Muscle of leg (tissue), 11 donors: ENCODE results near the gene TAX1BP1. TPM values are rescaled to one million over a fixed set of nuclear protein-coding genes. Genes with fewer than 3 reads are reported as not detected.
"Not testable (repeated sequence)": the region's sequence is repeated elsewhere in the genome, so short reads cannot be mapped to it uniquely, and the experiment has no call there.

Experiments
- DNase-seq: peaks from one replicate; pipeline ENCODE4 v3.0.0; 2013
- H3K27ac ChIP-seq: one replicate; pipeline ENCODE4 v1.5.1; 2013; ENCODE audit warnings: mild to moderate bottlenecking, low read length, control low read depth
- H3K27me3 ChIP-seq: one replicate; pipeline ENCODE4 v1.6.1; 2013; ENCODE audit warnings: low read length; ENCODE audit not compliant: control insufficient read depth, insufficient read depth
- H3K36me3 ChIP-seq: one replicate; pipeline ENCODE4 v1.6.1; 2013; ENCODE audit warnings: low read length; ENCODE audit not compliant: control insufficient read depth, insufficient read depth
- H3K4me1 ChIP-seq: one replicate; pipeline ENCODE4 v1.6.1; 2013; ENCODE audit warnings: low read length; ENCODE audit not compliant: control insufficient read depth, insufficient read depth
- H3K4me3 ChIP-seq: one replicate; pipeline ENCODE4 v1.5.1; 2013; ENCODE audit warnings: low read length, control low read depth
- H3K9me3 ChIP-seq: replicated peaks from 2 replicates; pipeline ENCODE4 v1.6.1; 2013; ENCODE audit warnings: low read depth, low read length; ENCODE audit not compliant: control insufficient read depth
- WGBS: methylation state at CpG from one replicate; pipeline ENCODE4 v1.1.5; 2013; ENCODE audit warnings: missing lambda C conversion rate; ENCODE audit not compliant: insufficient coverage; 5-methylcytosine and 5-hydroxymethylcytosine counted together
- polyA plus RNA-seq, 8 donors: library from polyadenylated mRNA; unstranded; fragments of 120-200 nt; gene quantifications; one replicate each; pipeline versions ENCODE4 v1.2.1 to v1.2.3, GENCODE V29; 2013; ENCODE audit warnings: inconsistent platforms in 1 of 8, low replicate concordance in 1 of 8; ENCODE audit not compliant: insufficient read length in 8 of 8, insufficient read depth in 1 of 8
- total RNA-seq: library from RNA; stranded (reverse); fragments of 120-200 nt; gene quantifications from one replicate; pipeline ENCODE4 v1.2.4, GENCODE V29; 2013

TAX1BP1 gene
- total and polyA plus RNA-seq, 9 donors: 43.6 to 62.4 (median 55.2) TPM

- Histone ChIP-seq H3K27ac (no peak overlapping the region), H3K4me1 (no peaks in the 10 kb centered on the region), H3K9me3 (no peaks in the 10 kb centered on the region), H3K4me3 (no peak overlapping the region), H3K36me3 (peaks cover 7% of the 10 kb centered on the region), H3K27me3 (no peaks in the 10 kb centered on the region)
- no peak for DNase-seq
- WGBS: 75% methylated on average over 1 of the region's 2 CpGs
These were observed 96.6 kb downstream of the TAX1BP1 start for GRCh38 chr7:27836536-27836935.

- Histone ChIP-seq H3K27me3 (no peaks in the 10 kb centered on the region), H3K4me1 (peaks cover 7% of the 10 kb centered on the region), H3K4me3 (no peak overlapping the region), H3K9me3 (no peaks in the 10 kb centered on the region), H3K27ac (no peak overlapping the region), H3K36me3 (peaks cover 7% of the 10 kb centered on the region)
- DNase-seq: no peak
- 85% methylated on average over 4 of the region's 10 CpGs for WGBS
These were observed 99.1 kb downstream of the TAX1BP1 start for GRCh38 chr7:27839099-27839498.

GRCh38 chr7:27840313-27840712, 100.4 kb downstream of the TAX1BP1 start:
- H3K27ac ChIP-seq: no peak overlapping the region
- no peak for DNase-seq
- H3K27me3 ChIP-seq: no peaks in the 10 kb centered on the region
- H3K4me1 ChIP-seq: peaks cover 7% of the 10 kb centered on the region
- no peaks in the 10 kb centered on the region for H3K9me3 ChIP-seq
- 95% methylated on average over 7 of the region's 8 CpGs for WGBS
- peaks cover 7% of the 10 kb centered on the region for H3K36me3 ChIP-seq
- no peak overlapping the region for H3K4me3 ChIP-seq

GRCh38 chr7:27840760-27841364, 100.9 kb downstream of the TAX1BP1 start:
- H3K4me3 ChIP-seq: no peak overlapping the region
- H3K4me1 ChIP-seq: peaks cover 7% of the 10 kb centered on the region
- no peaks in the 10 kb centered on the region for H3K27me3 ChIP-seq
- H3K9me3 ChIP-seq: no peaks in the 10 kb centered on the region
- WGBS: 91% methylated on average over 14 of the region's 18 CpGs
- H3K36me3 ChIP-seq: peaks cover 7% of the 10 kb centered on the region
- H3K27ac ChIP-seq: no peak overlapping the region
- no peak for DNase-seq

GRCh38 chr7:27842094-27842692, 102.2 kb downstream of the TAX1BP1 start:
- H3K27me3 ChIP-seq: no peaks in the 10 kb centered on the region
- H3K4me1 ChIP-seq: peaks cover 7% of the 10 kb centered on the region
- no peak overlapping the region for H3K27ac ChIP-seq
- no peaks in the 10 kb centered on the region for H3K9me3 ChIP-seq
- H3K36me3 ChIP-seq: peaks cover 5% of the 10 kb centered on the region
- 25% methylated on average over 7 of the region's 14 CpGs for WGBS
- no peak overlapping the region for H3K4me3 ChIP-seq
- no peak for DNase-seq

GRCh38 chr7:27842851-27843250, 102.9 kb downstream of the TAX1BP1 start:
- Histone ChIP-seq H3K4me3 (no peak overlapping the region), H3K9me3 (no peaks in the 10 kb centered on the region), H3K27me3 (no peaks in the 10 kb centered on the region), H3K36me3 (peaks cover 5% of the 10 kb centered on the region), H3K4me1 (peaks cover 7% of the 10 kb centered on the region), H3K27ac (no peak overlapping the region)
- no peak for DNase-seq
- 69% methylated on average over 6 of the region's 9 CpGs for WGBS

- H3K27me3 ChIP-seq: no peaks in the 10 kb centered on the region
These were observed 103.8 kb downstream of the TAX1BP1 start for GRCh38 chr7:27843584-27844305.

GRCh38 chr7:27846388-27846787, 106.4 kb downstream of the TAX1BP1 start:
- DNase-seq: no peak
- peaks cover 7% of the 10 kb centered on the region for H3K4me1 ChIP-seq
- no peak overlapping the region for H3K4me3 ChIP-seq
- no peaks in the 10 kb centered on the region for H3K36me3 ChIP-seq
- H3K27ac ChIP-seq: no peak overlapping the region
- no peaks in the 10 kb centered on the region for H3K27me3 ChIP-seq
- no peaks in the 10 kb centered on the region for H3K9me3 ChIP-seq
- WGBS: 100% methylated on average over 1 of the region's 3 CpGs

More at GRCh38 chr7:27843584-27844305, 103.8 kb downstream of the TAX1BP1 start:
- no peak overlapping the region for H3K4me3 ChIP-seq
- H3K27ac ChIP-seq: no peak overlapping the region
- peaks cover 5% of the 10 kb centered on the region for H3K36me3 ChIP-seq
- H3K4me1 ChIP-seq: peaks cover 7% of the 10 kb centered on the region
- H3K9me3 ChIP-seq: no peaks in the 10 kb centered on the region
- no peak for DNase-seq
- WGBS: 73% methylated on average over 14 of the region's 15 CpGs

- H3K27ac ChIP-seq: no peak overlapping the region
- H3K4me1 ChIP-seq: no peaks in the 10 kb centered on the region
- WGBS: 86% methylated on average over 1 of the region's 5 CpGs
- H3K27me3 ChIP-seq: no peaks in the 10 kb centered on the region
- H3K9me3 ChIP-seq: no peaks in the 10 kb centered on the region
- H3K4me3 ChIP-seq: no peak overlapping the region
- DNase-seq: no peak
- no peaks in the 10 kb centered on the region for H3K36me3 ChIP-seq
These were observed 110.6 kb downstream of the TAX1BP1 start for GRCh38 chr7:27850531-27850930.

GRCh38 chr7:27856703-27857485, 116.9 kb downstream of the TAX1BP1 start:
- not testable (repeated sequence) for H3K4me3 ChIP-seq, H3K4me1 ChIP-seq, H3K27me3 ChIP-seq, DNase-seq, H3K36me3 ChIP-seq, H3K9me3 ChIP-seq, H3K27ac ChIP-seq
- WGBS: 92% methylated on average over 21 of the region's 28 CpGs
